Measurements from ENCODE around the gene LPIN1. TPM values are rescaled to one million over a fixed set of nuclear protein-coding genes. Genes with fewer than 3 reads are reported as not detected.

The LPIN1 gene
- total RNA-seq, 1 donor from 2014 or later = 12.1 TPM

GRCh38 chr2:11861044-11861443, 114.6 kb downstream of the LPIN1 start:
- TF ChIP-seq CTCF (IDR thresholded peaks at IDR 0.05; ENCODE audit: insufficient read depth, low read length, severe bottlenecking) = no peak
- FAIRE-seq = no peak

GRCh38 chr2:11862049-11862448, 115.6 kb downstream of the LPIN1 start:
- peak; percentile 57 for DNase-seq (ENCODE audit: low read depth)
- FAIRE-seq = no peak
- no peaks in the 10 kb centered on the region for H3K36me3 ChIP-seq (ENCODE audit: control insufficient read depth, insufficient read depth, low read length)
- H3K4me3 ChIP-seq (ENCODE audit: low read depth, low read length) = no peak overlapping the region
- TF ChIP-seq CTCF (IDR thresholded peaks at IDR 0.05; ENCODE audit: insufficient read depth, low read length, severe bottlenecking) = no peak
- H3K27me3 ChIP-seq (ENCODE audit: control insufficient read depth, insufficient read depth, low read length) = no peaks in the 10 kb centered on the region

More at GRCh38 chr2:11861044-11861443, 114.6 kb downstream of the LPIN1 start:
- H3K4me3 ChIP-seq (ENCODE audit: low read depth, low read length) = no peak overlapping the region
- H3K27me3 ChIP-seq (ENCODE audit: control insufficient read depth, insufficient read depth, low read length) = no peaks in the 10 kb centered on the region
- H3K36me3 ChIP-seq (ENCODE audit: control insufficient read depth, insufficient read depth, low read length) = no peaks in the 10 kb centered on the region
- DNase-seq (ENCODE audit: low read depth) = no peak

GRCh38 chr2:11863103-11863502, 116.7 kb downstream of the LPIN1 start:
- Histone ChIP-seq H3K36me3 (ENCODE audit: control insufficient read depth, insufficient read depth, low read length) (no peaks in the 10 kb centered on the region), H3K27me3 (ENCODE audit: control insufficient read depth, insufficient read depth, low read length) (no peaks in the 10 kb centered on the region), H3K4me3 (ENCODE audit: low read depth, low read length) (no peak overlapping the region)
- no peak for DNase-seq (ENCODE audit: low read depth)
- TF ChIP-seq CTCF (IDR thresholded peaks at IDR 0.05; ENCODE audit: insufficient read depth, low read length, severe bottlenecking) = no peak
- FAIRE-seq = no peak

GRCh38 chr2:11863513-11864328, 117.3 kb downstream of the LPIN1 start:
- TF ChIP-seq CTCF (IDR thresholded peaks at IDR 0.05; ENCODE audit: insufficient read depth, low read length, severe bottlenecking) = peak; percentile 94
- no peaks in the 10 kb centered on the region for H3K27me3 ChIP-seq (ENCODE audit: control insufficient read depth, insufficient read depth, low read length)
- H3K36me3 ChIP-seq (ENCODE audit: control insufficient read depth, insufficient read depth, low read length) = no peaks in the 10 kb centered on the region
- FAIRE-seq = no peak
- peak; percentile 80 for DNase-seq (ENCODE audit: low read depth)
- H3K4me3 ChIP-seq (ENCODE audit: low read depth, low read length) = no peak overlapping the region

- Histone ChIP-seq H3K36me3 (ENCODE audit: control insufficient read depth, insufficient read depth, low read length) (no peaks in the 10 kb centered on the region), H3K4me3 (ENCODE audit: low read depth, low read length) (no peak overlapping the region), H3K27me3 (ENCODE audit: control insufficient read depth, insufficient read depth, low read length) (no peaks in the 10 kb centered on the region)
- FAIRE-seq (no peak), DNase-seq (ENCODE audit: low read depth) (no peak)
- TF ChIP-seq CTCF (IDR thresholded peaks at IDR 0.05; ENCODE audit: insufficient read depth, low read length, severe bottlenecking) = no peak
These were observed 118.3 kb downstream of the LPIN1 start for GRCh38 chr2:11864724-11865123.

GRCh38 chr2:11865378-11865777, 118.9 kb downstream of the LPIN1 start:
- TF ChIP-seq CTCF (IDR thresholded peaks at IDR 0.05; ENCODE audit: insufficient read depth, low read length, severe bottlenecking) = no peak
- no peak overlapping the region for H3K4me3 ChIP-seq (ENCODE audit: low read depth, low read length)
- no peak for DNase-seq (ENCODE audit: low read depth)
- FAIRE-seq = no peak
- H3K36me3 ChIP-seq (ENCODE audit: control insufficient read depth, insufficient read depth, low read length) = no peaks in the 10 kb centered on the region
- no peaks in the 10 kb centered on the region for H3K27me3 ChIP-seq (ENCODE audit: control insufficient read depth, insufficient read depth, low read length)

All from bronchial epithelial cell (primary cell).